WTC11 (cell line): ENCODE measurements around the gene CAPN13.

Experiments
- CDX4 ChIP-seq: fragments of 250-450 bp; sonication (Bioruptor Pico); IDR thresholded peaks from 2 replicates; pipeline ENCODE4 v1.9.0; 2021; ENCODE audit warnings: moderate library complexity, mild to moderate bottlenecking, inconsistent platforms, borderline replicate concordance
- CTCF ChIP-seq: fragments of 200-600 bp; IDR thresholded peaks from 2 replicates; pipeline ENCODE4 v1.8.0; 2022; ENCODE audit warnings: antibody characterized with exemption
- JUN ChIP-seq: sonication (generic); formaldehyde crosslinking; IDR thresholded peaks from 2 replicates; pipeline ENCODE4 v1.8.0; 2023; ENCODE audit warnings: mild to moderate bottlenecking, missing genetic modification reagents
- SMAD3 ChIP-seq: sonication (generic); formaldehyde crosslinking; IDR thresholded peaks from 2 replicates; pipeline ENCODE4 v1.8.0; 2022; ENCODE audit warnings: missing genetic modification reagents, mild to moderate bottlenecking, borderline replicate concordance
- TEAD1 ChIP-seq: sonication (generic); formaldehyde crosslinking; IDR thresholded peaks from 2 replicates; pipeline ENCODE4 v1.8.0; 2022; ENCODE audit warnings: mild to moderate bottlenecking, missing genetic modification reagents
- TP53 ChIP-seq: sonication (generic); formaldehyde crosslinking; IDR thresholded peaks from 2 replicates; pipeline ENCODE4 v1.8.1; 2023; ENCODE audit warnings: mild to moderate bottlenecking, missing genetic modification reagents
- TF ChIP-seq, protein P1 (sequence below): sonication (generic); formaldehyde crosslinking; IDR thresholded peaks from 2 replicates; pipeline ENCODE4 v1.8.0; 2022; ENCODE audit warnings: mild to moderate bottlenecking, missing genetic modification reagents
- TF ChIP-seq, protein P2 (sequence below): sonication (generic); formaldehyde crosslinking; IDR thresholded peaks from 2 replicates; pipeline ENCODE4 v1.8.1; 2022; ENCODE audit warnings: low read depth, missing genetic modification reagents, borderline replicate concordance

- TF ChIP-seq, protein P1, sequence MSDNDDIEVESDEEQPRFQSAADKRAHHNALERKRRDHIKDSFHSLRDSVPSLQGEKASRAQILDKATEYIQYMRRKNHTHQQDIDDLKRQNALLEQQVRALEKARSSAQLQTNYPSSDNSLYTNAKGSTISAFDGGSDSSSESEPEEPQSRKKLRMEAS (CRISPR knock-in tag), result no peak
- TF ChIP-seq CTCF, result no peak
- TF ChIP-seq, protein P2, sequence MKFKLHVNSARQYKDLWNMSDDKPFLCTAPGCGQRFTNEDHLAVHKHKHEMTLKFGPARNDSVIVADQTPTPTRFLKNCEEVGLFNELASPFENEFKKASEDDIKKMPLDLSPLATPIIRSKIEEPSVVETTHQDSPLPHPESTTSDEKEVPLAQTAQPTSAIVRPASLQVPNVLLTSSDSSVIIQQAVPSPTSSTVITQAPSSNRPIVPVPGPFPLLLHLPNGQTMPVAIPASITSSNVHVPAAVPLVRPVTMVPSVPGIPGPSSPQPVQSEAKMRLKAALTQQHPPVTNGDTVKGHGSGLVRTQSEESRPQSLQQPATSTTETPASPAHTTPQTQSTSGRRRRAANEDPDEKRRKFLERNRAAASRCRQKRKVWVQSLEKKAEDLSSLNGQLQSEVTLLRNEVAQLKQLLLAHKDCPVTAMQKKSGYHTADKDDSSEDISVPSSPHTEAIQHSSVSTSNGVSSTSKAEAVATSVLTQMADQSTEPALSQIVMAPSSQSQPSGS (CRISPR knock-in tag), result no peak
- TF ChIP-seq JUN (CRISPR knock-in tag), result no peak
- TF ChIP-seq SMAD3 (CRISPR knock-in tag), result no peak
- no peak for TF ChIP-seq TP53
- TF ChIP-seq TEAD1 (CRISPR knock-in tag), result no peak
- no peak for TF ChIP-seq CDX4 (CRISPR knock-in tag)
Measured at GRCh38 chr2:30679426-30680088, 127.7 kb downstream of the CAPN13 start.
